Natural killer cell (primary cell): ENCODE data around the gene ADAMTS20. TPM values are rescaled to one million over a fixed set of nuclear protein-coding genes. Genes with fewer than 3 reads are reported as not detected.

Source experiments
- ATAC-seq, 3 donors: fragments of 150-1000 bp in 2 of 3; fragments of 200-7000 bp in 1 of 3; cut with Tn5 transposase; 1 replicate in 1 of 3; 2 replicates in 2 of 3; pipeline ENCODE4 v1.10.0; 2021; ENCODE audit warnings: mild to moderate bottlenecking in 2 of 3, moderate library complexity in 2 of 3
- DNase-seq, 2 donors: peaks; one replicate each; pipeline versions ENCODE4 v3.0.0 to v3.0.0-alpha.2; 2013 to 2021; ENCODE audit warnings: mixed read lengths in 1 of 2
- H3K27ac ChIP-seq: one replicate; pipeline ENCODE4 v1.5.1; 2013; ENCODE audit warnings: mild to moderate bottlenecking, low read length
- H3K27me3 ChIP-seq: one replicate; pipeline ENCODE4 v1.6.1; 2013; ENCODE audit warnings: low read length; ENCODE audit not compliant: control insufficient read depth, insufficient read depth
- H3K36me3 ChIP-seq: one replicate; pipeline ENCODE4 v1.6.1; 2013; ENCODE audit warnings: low read length; ENCODE audit not compliant: control insufficient read depth, insufficient read depth
- H3K4me1 ChIP-seq: one replicate; pipeline ENCODE4 v1.6.1; 2013; ENCODE audit warnings: low read length; ENCODE audit not compliant: control insufficient read depth, insufficient read depth
- H3K4me3 ChIP-seq: one replicate; pipeline ENCODE4 v1.5.1; 2013; ENCODE audit warnings: low read length
- H3K9me3 ChIP-seq: one replicate; pipeline ENCODE4 v1.6.1; 2013; ENCODE audit warnings: low read length; ENCODE audit not compliant: control insufficient read depth, insufficient read depth
- H3K27ac Mint-ChIP-seq, 2 donors: one replicate each; pipeline ENCODE4 v1.8.0; 2022; ENCODE audit warnings: mild to moderate bottlenecking in 2 of 2, mixed read lengths in 2 of 2, moderate library complexity in 1 of 2
- H3K27me3 Mint-ChIP-seq, 2 donors: one replicate each; pipeline ENCODE4 v1.8.0; 2022; ENCODE audit warnings: low read depth in 2 of 2, mixed read lengths in 2 of 2
- H3K36me3 Mint-ChIP-seq: one replicate; pipeline ENCODE4 v1.8.0; 2022; ENCODE audit warnings: mixed read lengths
- H3K4me1 Mint-ChIP-seq, 2 donors: one replicate each; pipeline ENCODE4 v1.8.0; 2022; ENCODE audit warnings: mixed read lengths in 2 of 2
- H3K4me3 Mint-ChIP-seq: one replicate; pipeline ENCODE4 v1.8.0; 2022; ENCODE audit warnings: mild to moderate bottlenecking, moderate library complexity, mixed read lengths
- H3K9me3 Mint-ChIP-seq, 2 donors: one replicate each; pipeline ENCODE4 v1.8.0; 2022; ENCODE audit warnings: mixed read lengths in 2 of 2
- WGBS: methylation state at CpG from one replicate; pipeline ENCODE4 v1.1.7; 2013; ENCODE audit warnings: missing lambda C conversion rate; ENCODE audit not compliant: insufficient coverage; 5-methylcytosine and 5-hydroxymethylcytosine counted together
- intact Hi-C: fragments of 100-400 bp; cut with micrococcal nuclease; formaldehyde crosslinking; loops from one replicate; pipeline ENCODE4 v1.14.2; 2022
- total RNA-seq, 4 donors: library from RNA; stranded (reverse); fragments of 120-200 nt in 1 of 4; gene quantifications; one replicate each; pipeline versions ENCODE4 v1.2.3 to v1.2.4, GENCODE V29; 2013 to 2022
- TF ChIP-seq, protein P1 (sequence below): fragments of 200-600 bp; IDR thresholded peaks from one replicate; pipeline ENCODE4 v1.8.0; 2022; ENCODE audit warnings: antibody characterized with exemption

ADAMTS20 gene
- total RNA-seq, 3 donors from 2014 or later (not counting 1 experiment from before 2014, with no cell fraction given): not detected

DNA sequence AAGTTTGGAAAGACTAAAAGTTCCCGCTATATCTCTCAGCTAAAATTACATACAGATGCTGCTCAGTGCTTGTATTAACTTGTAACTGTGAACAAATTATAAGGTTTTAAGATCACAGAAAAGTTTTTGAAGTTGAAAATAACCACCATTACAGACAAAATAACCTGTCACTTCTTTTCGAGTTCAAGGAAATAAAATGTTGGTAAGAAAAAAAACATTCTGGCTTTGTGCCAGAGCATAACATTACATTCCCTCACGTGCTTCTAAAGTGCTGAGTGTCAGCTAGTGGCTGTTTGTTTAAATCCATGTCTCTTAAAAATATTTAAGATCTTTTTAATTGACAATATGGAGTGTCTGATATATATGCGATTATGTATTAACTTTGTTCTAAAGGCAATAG, 27.2 kb upstream of the ADAMTS20 start:
- Histone ChIP-seq H3K4me3 (no peak overlapping the region), H3K9me3 (no peaks in the 10 kb centered on the region), H3K36me3 (no peaks in the 10 kb centered on the region), H3K27ac (no peak overlapping the region), H3K4me1 (no peaks in the 10 kb centered on the region), H3K27me3 (no peaks in the 10 kb centered on the region)
- no CpG with 5 or more reads among the region's 4 CpGs for WGBS
- Mint-ChIP-seq H3K27me3 (no peaks in the 10 kb centered on the region), H3K9me3 (peaks cover 10 to 12% of the 10 kb centered on the region in 2 donors), H3K36me3 (no peaks in the 10 kb centered on the region), H3K4me1 (no peaks in the 10 kb centered on the region), H3K27ac (no peak overlapping the region), H3K4me3 (no peak overlapping the region)
- DNase-seq: no peak
- TF ChIP-seq, protein P1, sequence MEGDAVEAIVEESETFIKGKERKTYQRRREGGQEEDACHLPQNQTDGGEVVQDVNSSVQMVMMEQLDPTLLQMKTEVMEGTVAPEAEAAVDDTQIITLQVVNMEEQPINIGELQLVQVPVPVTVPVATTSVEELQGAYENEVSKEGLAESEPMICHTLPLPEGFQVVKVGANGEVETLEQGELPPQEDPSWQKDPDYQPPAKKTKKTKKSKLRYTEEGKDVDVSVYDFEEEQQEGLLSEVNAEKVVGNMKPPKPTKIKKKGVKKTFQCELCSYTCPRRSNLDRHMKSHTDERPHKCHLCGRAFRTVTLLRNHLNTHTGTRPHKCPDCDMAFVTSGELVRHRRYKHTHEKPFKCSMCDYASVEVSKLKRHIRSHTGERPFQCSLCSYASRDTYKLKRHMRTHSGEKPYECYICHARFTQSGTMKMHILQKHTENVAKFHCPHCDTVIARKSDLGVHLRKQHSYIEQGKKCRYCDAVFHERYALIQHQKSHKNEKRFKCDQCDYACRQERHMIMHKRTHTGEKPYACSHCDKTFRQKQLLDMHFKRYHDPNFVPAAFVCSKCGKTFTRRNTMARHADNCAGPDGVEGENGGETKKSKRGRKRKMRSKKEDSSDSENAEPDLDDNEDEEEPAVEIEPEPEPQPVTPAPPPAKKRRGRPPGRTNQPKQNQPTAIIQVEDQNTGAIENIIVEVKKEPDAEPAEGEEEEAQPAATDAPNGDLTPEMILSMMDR: no peak
- intact Hi-C loops: no loop called here
- no peak for ATAC-seq

DNA sequence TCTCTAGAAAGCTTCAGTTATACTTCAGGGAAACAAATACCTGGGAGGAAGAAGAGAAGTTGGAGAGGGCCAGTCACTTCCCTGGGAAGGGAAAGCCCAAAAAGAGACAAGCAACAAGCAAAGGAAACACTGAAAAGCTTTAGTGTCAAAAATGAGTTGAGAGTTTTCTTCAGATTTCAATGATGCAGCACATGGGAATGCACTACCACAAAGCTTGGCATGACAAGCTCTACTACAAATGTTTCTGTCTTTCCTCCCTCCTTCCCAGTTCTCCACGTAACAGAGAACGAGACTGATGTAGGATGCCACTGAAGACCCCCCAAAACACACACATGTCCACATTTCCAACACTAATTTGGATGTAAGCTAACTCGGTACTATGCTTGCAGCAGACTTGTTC, 26.8 kb upstream of the ADAMTS20 start:
- no peak overlapping the region for H3K4me3 Mint-ChIP-seq
- H3K27me3 ChIP-seq: no peaks in the 10 kb centered on the region
- intact Hi-C loops: no loop called here
- peaks cover 12 to 16% of the 10 kb centered on the region in 2 donors for H3K9me3 Mint-ChIP-seq
- no peaks in the 10 kb centered on the region for H3K9me3 ChIP-seq
- DNase-seq (no peak), ATAC-seq (no peak)
- TF ChIP-seq, protein P1: no peak
- H3K36me3 ChIP-seq: no peaks in the 10 kb centered on the region
- H3K27ac ChIP-seq: no peak overlapping the region
- no peaks in the 10 kb centered on the region for H3K4me1 Mint-ChIP-seq
- no peaks in the 10 kb centered on the region for H3K4me1 ChIP-seq
- WGBS: 56% methylated on average over 2 of the region's 3 CpGs
- H3K36me3 Mint-ChIP-seq: no peaks in the 10 kb centered on the region
- H3K4me3 ChIP-seq: no peak overlapping the region
- H3K27me3 Mint-ChIP-seq: no peaks in the 10 kb centered on the region
- H3K27ac Mint-ChIP-seq: no peak overlapping the region

DNA sequence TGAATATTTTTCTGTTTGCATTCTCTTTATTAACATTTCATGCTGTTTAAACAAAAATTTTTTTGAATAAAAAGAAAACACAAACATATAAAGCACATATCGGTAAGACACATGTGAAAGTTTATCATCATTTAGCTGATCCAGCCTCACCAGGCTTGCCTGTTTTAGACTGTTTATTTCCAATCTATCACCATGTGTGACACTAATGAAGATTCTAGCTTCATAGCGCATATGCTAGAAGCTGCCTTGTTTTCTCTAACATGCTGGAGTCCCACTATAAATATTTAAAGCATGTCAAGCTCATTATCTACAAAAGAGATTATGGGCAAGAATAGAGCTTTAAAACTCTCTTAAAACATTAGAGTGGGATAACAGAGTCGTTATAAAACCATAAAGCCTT, 25.4 kb upstream of the ADAMTS20 start:
- Mint-ChIP-seq H3K27me3 (no peaks in the 10 kb centered on the region), H3K36me3 (peaks cover 8% of the 10 kb centered on the region), H3K4me1 (no peaks in the 10 kb centered on the region), H3K9me3 (peaks cover 17 to 21% of the 10 kb centered on the region in 2 donors), H3K27ac (no peak overlapping the region), H3K4me3 (no peak overlapping the region)
- Histone ChIP-seq H3K4me1 (no peaks in the 10 kb centered on the region), H3K27me3 (no peaks in the 10 kb centered on the region), H3K27ac (no peak overlapping the region), H3K4me3 (no peak overlapping the region), H3K36me3 (no peaks in the 10 kb centered on the region), H3K9me3 (no peaks in the 10 kb centered on the region)
- no peak for ATAC-seq
- 100% methylated on average over 2 of the region's 3 CpGs for WGBS
- no peak for DNase-seq
- TF ChIP-seq, protein P1: no peak
- intact Hi-C loops: no loop called here

DNA sequence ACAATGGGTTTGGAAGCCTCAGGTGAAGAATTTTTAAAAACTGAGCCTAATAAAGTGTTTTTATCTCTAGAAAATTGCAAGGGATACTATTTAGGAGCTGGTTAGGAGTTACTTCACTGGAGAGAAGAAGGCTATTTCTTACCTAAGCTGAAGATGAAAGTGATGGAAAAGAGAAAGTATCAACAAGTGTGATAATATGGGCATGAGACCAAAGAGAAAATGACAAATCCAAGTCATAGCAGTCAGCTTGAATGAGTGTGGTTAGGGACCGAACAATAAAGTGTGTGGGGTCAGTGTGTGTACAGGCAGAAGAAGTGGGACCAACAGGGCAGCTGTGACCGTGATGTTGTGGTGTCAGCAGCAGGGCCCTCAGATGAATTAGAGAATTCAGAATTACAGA, 24.2 kb upstream of the ADAMTS20 start:
- no peak for ATAC-seq
- Histone ChIP-seq H3K27me3 (no peaks in the 10 kb centered on the region), H3K36me3 (no peaks in the 10 kb centered on the region), H3K9me3 (no peaks in the 10 kb centered on the region), H3K27ac (no peak overlapping the region), H3K4me3 (no peak overlapping the region), H3K4me1 (no peaks in the 10 kb centered on the region)
- H3K4me3 Mint-ChIP-seq: no peak overlapping the region
- no peaks in the 10 kb centered on the region for H3K4me1 Mint-ChIP-seq
- no peak overlapping the region for H3K27ac Mint-ChIP-seq
- no peak for DNase-seq
- intact Hi-C loops: no loop called here
- H3K9me3 Mint-ChIP-seq: peaks cover 13 to 18% of the 10 kb centered on the region in 2 donors
- 88% methylated on average over 2 of the region's 2 CpGs for WGBS
- H3K36me3 Mint-ChIP-seq: peaks cover 8% of the 10 kb centered on the region
- no peaks in the 10 kb centered on the region for H3K27me3 Mint-ChIP-seq
- TF ChIP-seq, protein P1: no peak
